Colonic mucosa (tissue), 4 donors: ENCODE measurements around the gene TNPO1. TPM values are rescaled to one million over a fixed set of nuclear protein-coding genes. Genes with fewer than 3 reads are reported as not detected.

Experiments used
- DNase-seq: peaks from one replicate; pipeline ENCODE4 v3.0.0-alpha.2; 2020
- H3K27ac ChIP-seq: fragments of 200-600 bp; one replicate; pipeline ENCODE4 v1.8.0; 2021
- H3K27me3 ChIP-seq: fragments of 200-600 bp; one replicate; pipeline ENCODE4 v1.8.0; 2021
- H3K36me3 ChIP-seq: fragments of 200-600 bp; one replicate; pipeline ENCODE4 v1.8.0; 2021
- H3K4me1 ChIP-seq: fragments of 200-600 bp; one replicate; pipeline ENCODE4 v1.8.0; 2021; ENCODE audit warnings: mild to moderate bottlenecking
- H3K4me3 ChIP-seq: fragments of 200-600 bp; one replicate; pipeline ENCODE4 v1.8.0; 2021
- H3K9ac ChIP-seq, 2 donors: one replicate each; pipeline ENCODE4 v1.7.0; 2013; ENCODE audit warnings: control low read depth in 2 of 2, low read depth in 2 of 2, low read length in 2 of 2
- H3K9me3 ChIP-seq: fragments of 200-600 bp; one replicate; pipeline ENCODE4 v1.8.0; 2021
- intact Hi-C: fragments of 100-400 bp; cut with DNase I; formaldehyde crosslinking; loops from one replicate; pipeline ENCODE4 v1.14.1; 2022
- total RNA-seq, 2 donors: library from RNA; stranded (reverse); fragmentation: NEBNext Ultra II Directional in 1 of 2; extraction: Animal tissue kit (Norgen Biotek cat#: 25700) in 1 of 2; gene quantifications; one replicate each; pipeline ENCODE4 v1.2.1, GENCODE V29; 2021
- TF ChIP-seq, protein P1 (sequence below): fragments of 200-600 bp; IDR thresholded peaks from one replicate; pipeline ENCODE4 v1.8.0; 2022; ENCODE audit warnings: antibody characterized with exemption, mild to moderate bottlenecking
- donor health status: healthy.
- donor health status: DM: no; HTN: no; CAD: no.
- donor health status: DM: no; HTN: no; CAD: no.

Gene TNPO1
- total RNA-seq, 2 donors from 2014 or later: 78.0 to 89.9 TPM

DNA sequence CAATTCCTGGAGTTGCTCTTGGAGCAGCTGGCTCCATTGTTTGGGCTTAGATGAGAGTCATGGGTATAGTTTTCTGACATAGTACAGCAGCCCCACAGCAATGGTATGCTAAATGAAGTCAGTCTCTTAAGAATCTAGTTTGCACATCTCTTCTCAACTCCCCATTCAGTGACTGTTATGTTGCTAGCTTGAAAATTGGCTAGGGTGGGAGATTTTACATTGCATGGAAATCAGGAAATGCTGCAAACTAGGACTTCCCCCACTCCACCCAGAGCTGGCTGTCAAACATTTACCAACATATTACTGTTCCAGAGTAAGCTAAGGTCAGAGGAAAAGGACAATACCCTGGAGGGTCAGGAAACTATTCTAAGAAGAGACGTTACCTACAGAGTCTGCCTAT, 121.7 kb downstream of the TNPO1 start:
- Histone ChIP-seq H3K9me3 (no peaks in the 10 kb centered on the region), H3K4me1 (no peaks in the 10 kb centered on the region), H3K27ac (peak overlapping the region; percentile 42), H3K9ac (no peak overlapping the region), H3K4me3 (no peak overlapping the region), H3K36me3 (no peaks in the 10 kb centered on the region), H3K27me3 (no peaks in the 10 kb centered on the region)
- TF ChIP-seq, protein P1, sequence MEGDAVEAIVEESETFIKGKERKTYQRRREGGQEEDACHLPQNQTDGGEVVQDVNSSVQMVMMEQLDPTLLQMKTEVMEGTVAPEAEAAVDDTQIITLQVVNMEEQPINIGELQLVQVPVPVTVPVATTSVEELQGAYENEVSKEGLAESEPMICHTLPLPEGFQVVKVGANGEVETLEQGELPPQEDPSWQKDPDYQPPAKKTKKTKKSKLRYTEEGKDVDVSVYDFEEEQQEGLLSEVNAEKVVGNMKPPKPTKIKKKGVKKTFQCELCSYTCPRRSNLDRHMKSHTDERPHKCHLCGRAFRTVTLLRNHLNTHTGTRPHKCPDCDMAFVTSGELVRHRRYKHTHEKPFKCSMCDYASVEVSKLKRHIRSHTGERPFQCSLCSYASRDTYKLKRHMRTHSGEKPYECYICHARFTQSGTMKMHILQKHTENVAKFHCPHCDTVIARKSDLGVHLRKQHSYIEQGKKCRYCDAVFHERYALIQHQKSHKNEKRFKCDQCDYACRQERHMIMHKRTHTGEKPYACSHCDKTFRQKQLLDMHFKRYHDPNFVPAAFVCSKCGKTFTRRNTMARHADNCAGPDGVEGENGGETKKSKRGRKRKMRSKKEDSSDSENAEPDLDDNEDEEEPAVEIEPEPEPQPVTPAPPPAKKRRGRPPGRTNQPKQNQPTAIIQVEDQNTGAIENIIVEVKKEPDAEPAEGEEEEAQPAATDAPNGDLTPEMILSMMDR: no peak
- DNase-seq: peak; percentile 39
- intact Hi-C loops: no loop called here

DNA sequence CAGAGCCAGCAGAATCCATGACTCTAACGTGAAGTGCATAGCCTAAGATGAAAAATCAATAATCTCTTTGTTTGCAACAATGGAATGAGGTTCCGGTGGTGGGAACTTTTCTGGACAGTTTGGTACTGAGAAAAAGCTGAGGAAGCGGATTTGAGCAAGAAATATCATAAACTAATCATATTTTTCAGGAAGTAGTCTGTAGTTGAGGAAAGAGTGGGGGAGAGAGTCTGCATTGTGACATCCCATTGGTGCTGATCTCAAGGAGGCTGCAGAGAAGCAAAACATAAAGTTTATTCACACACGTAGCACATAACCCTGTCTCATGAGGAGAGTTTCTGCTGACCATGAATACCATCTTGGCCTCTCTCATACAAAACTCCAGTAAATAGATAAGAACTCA, 123.6 kb downstream of the TNPO1 start:
- H3K36me3 ChIP-seq: no peaks in the 10 kb centered on the region
- no peaks in the 10 kb centered on the region for H3K27me3 ChIP-seq
- no peak overlapping the region for H3K9ac ChIP-seq
- no peak overlapping the region for H3K27ac ChIP-seq
- H3K4me1 ChIP-seq: no peaks in the 10 kb centered on the region
- no peak overlapping the region for H3K4me3 ChIP-seq
- no peaks in the 10 kb centered on the region for H3K9me3 ChIP-seq
- DNase-seq: no peak
- TF ChIP-seq, protein P1: no peak
- intact Hi-C loops: no loop called here

DNA sequence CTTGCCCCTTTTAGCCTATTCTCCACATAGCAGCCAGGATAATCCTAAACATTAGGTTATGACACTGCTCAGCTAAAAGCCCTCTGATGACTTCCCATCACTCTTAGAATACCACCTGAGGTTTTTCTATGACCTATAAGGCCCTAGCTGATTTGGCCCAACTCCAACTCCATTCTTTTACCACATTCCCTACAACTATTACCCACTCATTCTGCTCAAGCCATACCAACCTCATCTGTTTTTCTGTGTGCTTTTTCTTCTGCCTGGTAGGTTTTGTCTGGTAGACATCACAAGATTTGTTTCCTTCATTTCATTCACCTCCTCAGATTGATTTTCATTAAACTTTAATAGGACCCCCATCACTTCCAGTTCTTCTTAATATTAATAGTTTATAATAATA, 126.8 kb downstream of the TNPO1 start:
- Histone ChIP-seq H3K9ac (no peak overlapping the region), H3K9me3 (no peaks in the 10 kb centered on the region), H3K4me1 (no peaks in the 10 kb centered on the region), H3K4me3 (no peak overlapping the region), H3K36me3 (no peaks in the 10 kb centered on the region), H3K27ac (no peak overlapping the region), H3K27me3 (no peaks in the 10 kb centered on the region)
- no peak for DNase-seq
- intact Hi-C loops: no loop called here
- TF ChIP-seq, protein P1: no peak

DNA sequence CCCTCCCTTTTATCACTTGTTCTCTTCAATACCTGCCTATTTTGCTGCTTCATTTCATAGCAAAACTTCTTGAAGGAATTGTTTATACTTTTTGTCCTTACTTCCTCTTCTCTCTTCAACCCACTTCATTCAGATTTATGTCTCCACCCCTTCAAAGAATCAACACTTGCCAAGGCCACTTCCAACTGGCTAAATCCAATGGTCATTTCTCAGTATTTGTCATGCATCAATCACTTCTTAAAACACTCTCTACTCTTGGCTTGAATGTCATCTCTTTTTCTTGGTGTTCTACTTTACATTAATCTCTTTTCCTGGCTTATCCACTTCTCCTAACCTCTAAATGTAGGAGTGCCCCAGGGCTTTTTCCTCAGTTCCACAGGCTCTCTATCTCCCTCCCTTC, 131.0 kb downstream of the TNPO1 start:
- TF ChIP-seq, protein P1: no peak
- Histone ChIP-seq H3K27me3 (no peaks in the 10 kb centered on the region), H3K4me3 (no peak overlapping the region), H3K4me1 (no peaks in the 10 kb centered on the region), H3K9ac (no peak overlapping the region), H3K27ac (no peak overlapping the region), H3K9me3 (no peaks in the 10 kb centered on the region), H3K36me3 (no peaks in the 10 kb centered on the region)
- no peak for DNase-seq
- intact Hi-C loops: no loop called here

DNA sequence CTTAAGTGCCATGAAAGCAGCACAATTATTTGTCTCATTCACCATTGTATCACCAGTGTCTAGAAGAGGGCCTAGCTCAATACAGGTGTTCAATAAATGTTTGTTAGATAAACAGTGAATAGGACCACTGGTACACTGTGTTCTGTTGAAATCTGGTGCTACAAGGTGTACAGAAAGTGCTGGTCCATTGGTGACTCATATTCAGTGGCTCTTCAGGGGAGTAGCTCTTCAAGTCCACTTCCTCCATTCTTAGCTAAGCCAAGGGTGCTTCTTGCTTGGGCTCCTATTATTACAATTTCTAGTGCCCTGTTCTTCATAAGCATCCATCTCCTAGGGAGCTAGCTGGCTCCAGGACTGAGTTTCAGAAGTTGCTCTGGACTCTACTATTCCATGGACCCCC, 133.0 kb downstream of the TNPO1 start:
- no peak overlapping the region for H3K27ac ChIP-seq
- H3K36me3 ChIP-seq: no peaks in the 10 kb centered on the region
- H3K9ac ChIP-seq: no peak overlapping the region
- H3K27me3 ChIP-seq: no peaks in the 10 kb centered on the region
- TF ChIP-seq, protein P1: no peak
- no peaks in the 10 kb centered on the region for H3K9me3 ChIP-seq
- no peaks in the 10 kb centered on the region for H3K4me1 ChIP-seq
- no peak for DNase-seq
- intact Hi-C loops: no loop called here
- no peak overlapping the region for H3K4me3 ChIP-seq
